Fibroblast of skin of left biceps (primary cell): ENCODE measurements around the gene ZBTB2.
"Not testable (repeated sequence)": the region's sequence is repeated elsewhere in the genome, so short reads cannot be mapped to it uniquely, and the experiment has no call there.

Source experiments
- DNase-seq, 2 experiments: peaks; one replicate each; pipeline ENCODE4 v3.0.0-alpha.2; 2013; ENCODE audit warnings: low read depth in 2 of 2

The ZBTB2 gene

GRCh38 chr6:151327101-151327500, 64.3 kb downstream of the ZBTB2 start:
- DNase-seq, result no peak

- DNase-seq, result no peak
Measured at GRCh38 chr6:151326116-151326825, 65.1 kb downstream of the ZBTB2 start.

GRCh38 chr6:151325075-151326050, 66.0 kb downstream of the ZBTB2 start:
- no peak for DNase-seq

GRCh38 chr6:151324488-151324825, 66.9 kb downstream of the ZBTB2 start:
- no peak for DNase-seq

GRCh38 chr6:151323791-151324487, 67.4 kb downstream of the ZBTB2 start:
- peak; percentile 77 to 81 for DNase-seq

DNA sequence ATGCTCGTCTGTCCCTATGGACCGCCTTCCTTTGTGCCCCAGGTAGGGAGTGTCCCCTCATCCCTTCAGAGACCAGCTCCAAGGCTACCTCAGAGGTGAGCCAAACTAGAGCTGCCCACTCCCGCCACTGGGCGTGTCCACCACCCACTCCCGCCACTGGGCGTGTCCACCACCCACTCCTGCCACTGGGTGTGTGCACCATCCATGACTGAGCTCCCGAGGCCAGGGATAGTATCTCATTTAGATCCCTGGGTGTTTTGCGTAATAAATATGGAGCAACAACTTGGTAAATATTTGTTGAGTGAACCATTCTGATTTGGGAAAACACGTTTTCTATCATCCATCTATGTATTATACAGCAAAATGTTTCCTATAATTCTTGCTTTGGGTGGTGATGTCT, 68.8 kb downstream of the ZBTB2 start:
- DNase-seq, result no peak

GRCh38 chr6:151321438-151321837, 69.9 kb downstream of the ZBTB2 start:
- no peak for DNase-seq

DNA sequence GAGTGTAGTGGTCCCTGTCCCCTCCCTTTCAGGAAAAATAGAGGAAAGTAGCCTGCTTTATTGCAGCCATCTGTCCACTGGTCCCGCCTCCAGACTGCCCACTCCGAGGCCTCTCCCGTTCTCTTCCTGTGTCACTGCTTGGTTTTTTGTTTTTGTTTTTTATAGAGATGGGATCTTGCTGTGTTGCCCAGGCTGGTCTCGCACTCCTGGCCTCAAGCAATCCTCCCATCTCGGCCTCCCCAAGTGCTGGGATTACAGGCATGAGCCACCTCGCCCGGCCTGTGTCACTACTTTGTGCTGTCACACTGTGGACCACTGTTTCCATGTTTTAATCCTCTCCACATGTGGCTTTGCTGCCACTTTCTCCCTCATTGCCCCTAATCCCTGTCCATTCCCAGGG, 71.2 kb downstream of the ZBTB2 start:
- DNase-seq, result no peak

DNA sequence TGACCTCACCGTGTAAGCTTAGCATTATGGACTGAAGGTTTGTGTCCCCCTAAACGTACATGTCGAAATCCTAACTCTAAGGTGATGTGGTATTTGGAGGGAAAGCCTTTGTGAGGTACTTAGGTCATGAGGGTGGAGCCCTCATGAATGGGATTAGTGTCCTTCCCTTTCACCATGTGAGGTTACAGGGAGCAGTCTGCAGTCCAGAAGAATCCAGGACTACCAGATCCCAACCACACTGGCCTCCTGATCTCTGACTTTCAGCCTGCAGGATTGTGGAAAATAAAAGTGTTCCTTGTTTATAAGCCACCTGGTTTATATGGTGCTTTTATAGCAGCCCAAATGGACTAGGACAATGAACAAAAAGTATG, 73.4 kb downstream of the ZBTB2 start:
- no peak for DNase-seq

GRCh38 chr6:151317103-151317994, 74.0 kb downstream of the ZBTB2 start:
- DNase-seq, result peak; percentile 80 to 82

DNA sequence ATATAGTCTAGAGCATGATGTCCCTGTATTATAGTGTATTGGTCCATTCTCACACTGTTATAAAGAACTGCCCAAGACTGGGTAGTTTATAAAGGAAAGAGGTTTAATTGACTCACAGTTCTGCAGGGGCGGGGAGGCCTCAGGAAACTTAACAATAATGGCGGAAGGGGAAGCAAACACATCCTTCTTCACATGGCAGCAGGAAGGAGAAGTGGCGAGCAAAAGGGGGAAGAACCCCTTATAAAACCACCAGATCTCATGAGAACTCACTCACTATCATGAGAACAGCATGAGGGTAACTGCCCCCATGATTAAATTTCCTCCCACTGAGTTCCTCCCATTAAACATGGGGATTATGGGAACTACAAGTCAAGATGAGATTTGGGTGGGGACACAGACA, 75.7 kb downstream of the ZBTB2 start:
- DNase-seq, result not testable (repeated sequence)
